ENCODE data around the gene MTG1.
"Not testable (repeated sequence)": the region's sequence is repeated elsewhere in the genome, so short reads cannot be mapped to it uniquely, and the experiment has no call there.

Gene MTG1

GRCh38 chr10:133431888-133432613, 38.1 kb downstream of the MTG1 start:
- not testable (repeated sequence) for DNase-seq

GRCh38 chr10:133432789-133433188, 38.8 kb downstream of the MTG1 start:
- not testable (repeated sequence) for DNase-seq

- no peak for DNase-seq
These were observed 44.8 kb downstream of the MTG1 start for GRCh38 chr10:133438711-133439273.

GRCh38 chr10:133439517-133440461, 45.8 kb downstream of the MTG1 start:
- no peak for DNase-seq

GRCh38 chr10:133440633-133441285, 46.8 kb downstream of the MTG1 start:
- DNase-seq, result no peak

GRCh38 chr10:133441356-133441755, 47.4 kb downstream of the MTG1 start:
- DNase-seq, result not testable (repeated sequence)

GRCh38 chr10:133441780-133442179, 47.8 kb downstream of the MTG1 start:
- DNase-seq, result no peak

GRCh38 chr10:133442191-133442966, 48.4 kb downstream of the MTG1 start:
- DNase-seq, result no peak

GRCh38 chr10:133442967-133443924, 49.3 kb downstream of the MTG1 start:
- DNase-seq, result no peak

GRCh38 chr10:133444342-133445267, 50.6 kb downstream of the MTG1 start:
- no peak for DNase-seq

GRCh38 chr10:133445268-133445732, 51.3 kb downstream of the MTG1 start:
- DNase-seq, result no peak

- no peak for DNase-seq
These were observed 52.1 kb downstream of the MTG1 start for GRCh38 chr10:133445751-133446708.

GRCh38 chr10:133446979-133447378, 53.0 kb downstream of the MTG1 start:
- no peak for DNase-seq

GRCh38 chr10:133448120-133448519, 54.2 kb downstream of the MTG1 start:
- DNase-seq, result no peak

GRCh38 chr10:133451346-133451745, 57.4 kb downstream of the MTG1 start:
- DNase-seq, result no peak

- DNase-seq, result no peak
These were observed 58.5 kb downstream of the MTG1 start for GRCh38 chr10:133452453-133452852.

GRCh38 chr10:133453516-133454203, 59.7 kb downstream of the MTG1 start, which contains the start of gene SCART1:
Gene SCART1 (plus strand): TSS chr10:133453945. CDS start chr10:133453998, 53 bp downstream.
- no peak for DNase-seq

Measured in NCI-H2171 (cell line).